ENCODE data around the gene ASZ1. TPM values are rescaled to one million over a fixed set of nuclear protein-coding genes. Genes with fewer than 3 reads are reported as not detected.

The ASZ1 gene
- total RNA-seq, 1 experiment from 2014 or later = not detected

DNA sequence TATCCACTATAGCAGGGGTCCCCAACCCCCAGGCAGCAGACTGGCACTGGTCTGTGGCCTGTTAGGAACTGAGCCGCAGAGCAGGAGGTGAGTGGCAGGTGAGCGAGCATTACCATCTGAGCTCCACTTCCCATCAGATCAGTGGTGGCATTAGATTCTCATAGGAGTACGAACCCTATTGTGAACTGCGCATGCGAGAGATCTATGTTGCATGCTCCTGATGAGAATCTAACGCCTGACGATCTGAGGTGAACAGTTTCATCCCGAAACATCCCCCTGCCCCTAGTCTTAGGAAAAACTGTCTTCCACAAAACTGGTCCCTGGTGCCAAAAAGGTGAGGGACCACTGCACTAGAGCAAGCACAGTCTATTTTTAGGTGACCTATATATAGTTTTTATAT lies 23.6 kb downstream of the ASZ1 start:
- H3K4me2 ChIP-seq (ENCODE audit: insufficient read depth, insufficient read length, low read length) = no peak overlapping the region
- no peak overlapping the region for H4K5ac ChIP-seq (ENCODE audit: insufficient read length, low read depth, low read length)
- Mint-ChIP-seq H3K27me3 (ENCODE audit: low read depth) (no peaks in the 10 kb centered on the region), H3K27ac (peak overlapping the region in 1 of 3 experiments; percentile 81; a peak in 2 of 7 replicates), H3K4me1 (peaks cover 0 to 3% of the 10 kb centered on the region in 2 experiments; a peak in 1 of 4 replicates), H3K36me3 (ENCODE audit: insufficient read depth in 1 of 3, low read depth in 3 of 3) (no peaks in the 10 kb centered on the region), H3K9me3 (no peaks in the 10 kb centered on the region), H3K4me3 (no peak overlapping the region)
- no peak overlapping the region for H3K56ac ChIP-seq (ENCODE audit: insufficient read length, low read depth, low read length)
- H3T11ph ChIP-seq (ENCODE audit: low read length) = no peak overlapping the region
- H2AK5ac ChIP-seq (ENCODE audit: insufficient read length, low read length) = no peak overlapping the region
- no peak overlapping the region for H2BK15ac ChIP-seq (ENCODE audit: low read depth, low read length)
- H2AFZ ChIP-seq (ENCODE audit: low read length) = no peak overlapping the region
- H3K23ac ChIP-seq (ENCODE audit: insufficient read length, low read depth, low read length) = no peak overlapping the region
- WGBS (ENCODE audit: extremely low coverage, insufficient read length, low lambda C conversion rate) = no CpG with 5 or more reads among the region's 8 CpGs
- H4K20me1 ChIP-seq (ENCODE audit: control insufficient read depth, insufficient read depth, insufficient read length) = no peaks in the 10 kb centered on the region
- no peaks in the 10 kb centered on the region for H3K27me3 ChIP-seq (ENCODE audit: insufficient read depth, low read length)
- H3K23me2 ChIP-seq (ENCODE audit: insufficient read length, low read depth, low read length, poor library complexity, severe bottlenecking) = no peaks in the 10 kb centered on the region
- no peak overlapping the region for H3K9ac ChIP-seq (ENCODE audit: extremely low read depth, insufficient read length, low read length)
- no peaks in the 10 kb centered on the region for H3K79me1 ChIP-seq (ENCODE audit: insufficient read depth, low read depth, low read length, poor library complexity, severe bottlenecking)
- H3K14ac ChIP-seq (ENCODE audit: insufficient read depth, low read length) = no peak overlapping the region
- no peak overlapping the region for H2BK20ac ChIP-seq (ENCODE audit: low read depth, low read length, poor library complexity, severe bottlenecking)
- H2BK120ac ChIP-seq (ENCODE audit: low read depth, low read length, poor library complexity, severe bottlenecking) = no peak overlapping the region
- H3K79me2 ChIP-seq (ENCODE audit: insufficient read depth, low read length) = no peaks in the 10 kb centered on the region
- no peak overlapping the region for H3K18ac ChIP-seq (ENCODE audit: insufficient read length, low read depth, low read length)
- no peak overlapping the region for H2BK5ac ChIP-seq (ENCODE audit: insufficient read length, low read length)
- TF ChIP-seq, protein P1, sequence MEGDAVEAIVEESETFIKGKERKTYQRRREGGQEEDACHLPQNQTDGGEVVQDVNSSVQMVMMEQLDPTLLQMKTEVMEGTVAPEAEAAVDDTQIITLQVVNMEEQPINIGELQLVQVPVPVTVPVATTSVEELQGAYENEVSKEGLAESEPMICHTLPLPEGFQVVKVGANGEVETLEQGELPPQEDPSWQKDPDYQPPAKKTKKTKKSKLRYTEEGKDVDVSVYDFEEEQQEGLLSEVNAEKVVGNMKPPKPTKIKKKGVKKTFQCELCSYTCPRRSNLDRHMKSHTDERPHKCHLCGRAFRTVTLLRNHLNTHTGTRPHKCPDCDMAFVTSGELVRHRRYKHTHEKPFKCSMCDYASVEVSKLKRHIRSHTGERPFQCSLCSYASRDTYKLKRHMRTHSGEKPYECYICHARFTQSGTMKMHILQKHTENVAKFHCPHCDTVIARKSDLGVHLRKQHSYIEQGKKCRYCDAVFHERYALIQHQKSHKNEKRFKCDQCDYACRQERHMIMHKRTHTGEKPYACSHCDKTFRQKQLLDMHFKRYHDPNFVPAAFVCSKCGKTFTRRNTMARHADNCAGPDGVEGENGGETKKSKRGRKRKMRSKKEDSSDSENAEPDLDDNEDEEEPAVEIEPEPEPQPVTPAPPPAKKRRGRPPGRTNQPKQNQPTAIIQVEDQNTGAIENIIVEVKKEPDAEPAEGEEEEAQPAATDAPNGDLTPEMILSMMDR (conservative IDR thresholded peaks at IDR 0.05) = no peak
- H3K4me1 ChIP-seq (ENCODE audit: insufficient read depth, low read length) = no peaks in the 10 kb centered on the region
- H3K27ac ChIP-seq (ENCODE audit: insufficient read length, low read depth, low read length) = no peak overlapping the region
- no peak overlapping the region for H4K8ac ChIP-seq (replicated peaks; ENCODE audit: insufficient read length, low read depth, low read length)
- H3K9me3 ChIP-seq (ENCODE audit: control insufficient read depth, low read depth, low read length) = no peaks in the 10 kb centered on the region
- H3K4ac ChIP-seq (ENCODE audit: low read depth, low read length) = no peak overlapping the region
- H2BK12ac ChIP-seq (ENCODE audit: insufficient read length, low read depth, low read length) = no peak overlapping the region
- no peak overlapping the region for H4K91ac ChIP-seq (ENCODE audit: insufficient read length, low read depth, low read length)
- no peak for DNase-seq
